LNCaP clone FGC (cell line): ENCODE results near the gene IGFLR1.

Experiments
- DNase-seq: peaks from one replicate; pipeline ENCODE4 v3.0.0-alpha.2; 2011; ENCODE audit warnings: low read depth
- H3K4me3 ChIP-seq: 2 replicates; pipeline ENCODE4 v1.5.1; 2011; ENCODE audit warnings: mild to moderate bottlenecking, low read depth, low read length, control low read depth
- CTCF ChIP-seq: IDR thresholded peaks from 2 replicates; pipeline ENCODE4 v1.5.1; 2012; ENCODE audit warnings: mild to moderate bottlenecking; ENCODE audit not compliant: control insufficient read depth, insufficient read depth; ENCODE audit errors: extremely low read depth

IGFLR1 gene

DNA sequence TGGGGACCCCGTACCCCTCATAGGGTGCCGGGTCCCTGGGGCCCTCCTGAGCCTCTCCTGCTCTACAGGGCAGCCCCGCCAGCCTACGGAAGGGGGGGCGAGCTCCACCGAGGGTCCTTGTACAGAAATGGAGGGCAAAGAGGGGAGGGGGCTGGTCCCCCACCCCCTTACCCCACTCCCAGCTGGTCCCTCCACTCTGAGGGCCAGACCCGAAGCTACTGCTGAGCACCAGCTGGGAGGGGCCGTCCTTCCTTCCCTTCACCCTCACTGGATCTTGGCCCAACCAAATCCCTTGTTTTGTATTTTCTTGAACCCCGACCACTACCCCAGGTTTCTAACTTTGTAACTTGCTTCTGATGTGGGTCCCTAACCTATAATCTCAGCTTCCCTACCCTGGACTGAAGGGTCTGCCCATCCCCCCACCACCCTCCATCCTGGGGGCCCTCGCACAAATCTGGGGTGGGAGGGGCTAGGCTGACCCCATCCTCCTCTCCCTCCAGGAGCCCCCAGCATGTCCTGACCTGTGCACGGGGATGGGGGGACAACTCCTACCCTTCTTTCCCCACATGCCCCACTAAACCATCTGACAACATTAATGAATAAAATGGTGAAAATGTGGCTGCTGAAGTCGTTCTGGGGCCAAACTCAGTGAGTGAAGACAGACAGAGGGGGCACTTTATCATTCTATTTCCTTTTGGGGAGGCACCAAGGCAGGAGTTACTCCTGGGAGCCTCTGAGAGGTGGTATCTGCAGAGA is 46.1 kb upstream of the IGFLR1 start:
- no peak overlapping the region for H3K4me3 ChIP-seq
- no peak for TF ChIP-seq CTCF
- no peak for DNase-seq

GRCh38 chr19:35787227-35787799 is 45.1 kb upstream of the IGFLR1 start:
- no peak for DNase-seq
- TF ChIP-seq CTCF, result no peak

DNA sequence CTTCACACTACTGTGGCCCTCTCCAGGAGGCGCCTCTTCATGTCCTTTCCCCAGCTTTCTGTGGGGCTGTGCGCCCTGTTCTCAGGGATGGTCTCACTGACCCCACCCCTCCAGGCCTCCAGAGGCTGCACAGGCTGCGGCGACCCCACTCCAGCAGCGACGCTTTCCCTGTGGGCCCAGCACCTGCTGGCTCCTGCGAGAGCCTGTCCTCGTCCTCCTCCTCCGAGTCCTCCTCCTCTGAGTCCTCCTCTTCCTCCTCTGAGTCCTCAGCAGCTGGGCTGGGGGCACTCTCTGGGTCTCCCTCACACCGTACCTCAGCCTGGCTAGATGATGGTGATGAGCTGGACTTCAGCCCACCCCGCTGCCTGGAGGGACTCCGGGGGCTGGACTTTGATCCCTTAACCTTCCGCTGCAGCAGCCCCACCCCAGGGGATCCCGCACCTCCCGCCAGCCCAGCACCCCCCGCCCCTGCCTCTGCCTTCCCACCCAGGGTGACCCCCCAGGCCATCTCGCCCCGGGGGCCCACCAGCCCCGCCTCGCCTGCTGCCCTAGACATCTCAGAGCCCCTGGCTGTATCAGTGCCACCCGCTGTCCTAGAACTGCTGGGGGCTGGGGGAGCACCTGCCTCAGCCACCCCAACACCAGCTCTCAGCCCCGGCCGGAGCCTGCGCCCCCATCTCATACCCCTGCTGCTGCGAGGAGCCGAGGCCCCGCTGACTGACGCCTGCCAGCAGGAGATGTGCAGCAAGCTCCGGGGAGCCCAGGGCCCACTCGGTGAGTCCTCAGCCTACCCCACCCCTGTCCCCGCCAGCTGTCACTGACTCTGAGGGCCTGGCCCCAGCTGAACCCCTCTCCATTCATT is 44.3 kb upstream of the IGFLR1 start:
- no peak for TF ChIP-seq CTCF
- no peak for DNase-seq
- H3K4me3 ChIP-seq, result no peak overlapping the region

More at GRCh38 chr19:35787227-35787799, 45.1 kb upstream of the IGFLR1 start:
- H3K4me3 ChIP-seq, result no peak overlapping the region

- DNase-seq, result no peak
- no peak for TF ChIP-seq CTCF
- H3K4me3 ChIP-seq, result no peak overlapping the region
Observed at GRCh38 chr19:35785339-35785627, 43.0 kb upstream of the IGFLR1 start.

DNA sequence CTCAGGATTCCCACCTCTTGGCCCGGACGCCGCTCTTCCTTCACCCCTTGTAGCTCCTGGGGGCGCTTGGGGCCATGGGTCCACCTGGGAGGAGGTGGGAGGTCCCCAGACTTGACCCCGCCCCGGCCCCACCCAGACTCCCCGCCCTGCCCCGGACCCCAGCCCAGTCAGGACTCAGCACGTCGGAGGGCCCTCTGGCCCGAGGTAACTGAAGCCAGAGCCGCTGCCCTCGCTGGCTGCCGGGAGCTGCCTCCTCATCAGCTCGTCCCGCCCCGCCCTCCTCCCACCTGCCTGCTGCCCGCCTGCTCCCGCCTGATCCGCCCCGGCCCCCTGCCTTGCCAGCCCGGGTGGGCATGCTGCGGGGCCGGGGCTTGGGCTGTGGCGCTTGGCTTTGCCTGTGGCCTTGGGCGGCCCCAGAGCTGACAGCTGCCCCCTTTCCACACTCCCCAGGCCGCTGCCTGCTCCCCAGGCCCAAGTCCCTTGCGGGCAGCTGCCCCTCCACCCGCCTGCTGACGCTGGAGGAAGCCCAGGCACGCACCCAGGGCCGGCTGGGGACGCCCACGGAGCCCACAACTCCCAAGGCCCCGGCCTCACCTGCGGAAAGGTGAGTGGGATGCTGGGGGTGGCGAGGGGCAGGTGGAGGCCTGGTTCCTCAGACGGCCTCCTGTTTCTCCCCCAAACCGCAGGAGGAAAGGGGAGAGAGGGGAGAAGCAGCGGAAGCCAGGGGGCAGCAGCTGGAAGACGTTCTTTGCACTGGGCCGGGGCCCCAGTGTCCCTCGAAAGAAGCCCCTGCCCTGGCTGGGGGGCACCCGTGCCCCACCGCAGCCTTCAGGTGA is 42.5 kb upstream of the IGFLR1 start:
- no peak for TF ChIP-seq CTCF
- no peak overlapping the region for H3K4me3 ChIP-seq
- DNase-seq, result no peak
